SK-N-SH (cell line): Measurements from ENCODE around the gene GLIS2.

Experiments
- EZH2phosphoT487 ChIP-seq: fragments of 200-600 bp; sonication (generic); IDR thresholded peaks from 2 replicates; pipeline ENCODE4 v1.6.1; 2017; ENCODE audit warnings: low read depth, mixed run types, mild to moderate bottlenecking, antibody characterized with exemption, moderate library complexity, borderline replicate concordance
- TF ChIP-seq, protein P1 (sequence below): fragments of 200-600 bp; sonication (generic); IDR thresholded peaks from 2 replicates; pipeline ENCODE4 v1.6.1; 2017; ENCODE audit warnings: antibody characterized with exemption, mild to moderate bottlenecking, moderate library complexity

DNA sequence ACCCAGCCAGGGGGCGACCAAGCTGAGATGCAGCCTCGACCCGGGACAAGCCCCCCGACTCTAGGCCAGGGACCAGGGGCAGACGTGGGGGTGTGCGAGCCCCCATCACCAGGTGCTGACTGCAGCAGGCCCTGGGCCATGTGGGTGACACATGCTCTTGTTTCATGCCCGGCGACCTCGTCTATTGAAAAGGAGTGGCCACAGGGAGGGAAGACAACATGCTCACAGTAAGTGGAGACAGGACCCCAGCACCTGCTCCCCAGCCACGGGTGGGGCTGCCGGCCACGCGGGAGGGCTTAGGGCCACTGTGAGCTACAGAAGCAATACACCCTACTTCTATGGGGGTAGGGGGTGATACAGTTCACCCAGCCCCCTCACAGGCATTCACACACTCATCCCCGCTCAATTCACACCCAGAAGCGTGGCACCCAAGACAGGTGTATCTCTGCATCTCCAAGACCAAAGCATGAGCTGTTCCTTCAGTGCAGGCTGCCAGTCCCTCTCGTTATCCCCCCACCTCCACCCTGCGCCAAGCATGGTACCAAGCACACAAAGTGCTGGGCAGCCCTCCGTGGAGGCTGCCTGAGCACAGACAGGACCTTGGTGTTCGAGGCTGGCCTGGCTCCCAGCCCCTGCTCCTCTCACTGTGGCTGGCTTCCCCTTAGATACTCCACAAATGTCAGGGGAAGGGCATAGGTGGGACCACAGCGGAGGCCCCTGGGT is 69.4 kb downstream of the GLIS2 start:
- TF ChIP-seq, protein P1, sequence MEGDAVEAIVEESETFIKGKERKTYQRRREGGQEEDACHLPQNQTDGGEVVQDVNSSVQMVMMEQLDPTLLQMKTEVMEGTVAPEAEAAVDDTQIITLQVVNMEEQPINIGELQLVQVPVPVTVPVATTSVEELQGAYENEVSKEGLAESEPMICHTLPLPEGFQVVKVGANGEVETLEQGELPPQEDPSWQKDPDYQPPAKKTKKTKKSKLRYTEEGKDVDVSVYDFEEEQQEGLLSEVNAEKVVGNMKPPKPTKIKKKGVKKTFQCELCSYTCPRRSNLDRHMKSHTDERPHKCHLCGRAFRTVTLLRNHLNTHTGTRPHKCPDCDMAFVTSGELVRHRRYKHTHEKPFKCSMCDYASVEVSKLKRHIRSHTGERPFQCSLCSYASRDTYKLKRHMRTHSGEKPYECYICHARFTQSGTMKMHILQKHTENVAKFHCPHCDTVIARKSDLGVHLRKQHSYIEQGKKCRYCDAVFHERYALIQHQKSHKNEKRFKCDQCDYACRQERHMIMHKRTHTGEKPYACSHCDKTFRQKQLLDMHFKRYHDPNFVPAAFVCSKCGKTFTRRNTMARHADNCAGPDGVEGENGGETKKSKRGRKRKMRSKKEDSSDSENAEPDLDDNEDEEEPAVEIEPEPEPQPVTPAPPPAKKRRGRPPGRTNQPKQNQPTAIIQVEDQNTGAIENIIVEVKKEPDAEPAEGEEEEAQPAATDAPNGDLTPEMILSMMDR = no peak
- TF ChIP-seq EZH2phosphoT487 = no peak
